ENCODE results near the gene DMP1. TPM values are rescaled to one million over a fixed set of nuclear protein-coding genes. Genes with fewer than 3 reads are reported as not detected.

DMP1 gene
- total and polyA plus RNA-seq, 2 experiments from 2014 or later = 0.27 TPM; not detected in 1

DNA sequence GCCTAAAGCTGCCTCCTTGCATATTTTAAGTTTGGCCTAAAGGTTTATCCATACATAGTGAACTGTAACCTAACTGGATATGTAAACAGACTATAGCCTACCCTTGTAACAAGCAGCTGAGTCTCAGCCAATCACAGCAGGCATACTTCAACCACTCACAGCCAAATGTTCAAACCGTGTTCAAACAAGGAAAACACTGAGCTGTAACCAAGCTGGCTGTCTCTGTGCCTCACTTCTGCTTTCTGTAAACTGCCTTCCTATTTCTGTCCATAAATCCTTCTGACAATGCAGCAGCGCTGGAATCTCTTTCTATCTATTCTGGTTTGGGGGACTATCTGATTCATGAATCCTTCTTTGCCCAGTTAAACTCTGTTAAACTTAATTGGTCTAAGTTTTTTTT lies 25.4 kb upstream of the DMP1 start:
- no peak for ATAC-seq
- H3K4me1 ChIP-seq (ENCODE audit: insufficient read depth) = no peaks in the 10 kb centered on the region
- H3F3A ChIP-seq (replicated peaks; ENCODE audit: low read depth) = no peaks in the 10 kb centered on the region
- Mint-ChIP-seq H3K4me3 (no peak overlapping the region), H3K27me3 (ENCODE audit: insufficient read depth, low read depth, poor library complexity) (no peaks in the 10 kb centered on the region), H3K9me3 (no peaks in the 10 kb centered on the region), H3K27ac (no peak overlapping the region), H3K4me1 (peaks cover 4% of the 10 kb centered on the region; the same call in 2 of the 3 replicates), H3K36me3 (ENCODE audit: low read depth) (no peaks in the 10 kb centered on the region)
- H3K27ac ChIP-seq (ENCODE audit: low read depth) = no peak overlapping the region
- no peak overlapping the region for H3K4me2 ChIP-seq
- H4K20me1 ChIP-seq (replicated peaks; ENCODE audit: insufficient read depth) = no peaks in the 10 kb centered on the region
- H3K27me3 ChIP-seq (ENCODE audit: insufficient read depth) = no peaks in the 10 kb centered on the region
- DNase-seq (ENCODE audit: low spot score) = no peak
- TF ChIP-seq POLR2AphosphoS5 (IDR thresholded peaks at IDR 0.05; ENCODE audit: low read depth) (no peak), EZH2 (IDR thresholded peaks at IDR 0.05; ENCODE audit: low read depth, unreplicated experiment) (no peak), CREB1 (CRISPR knock-in tag; IDR thresholded peaks at IDR 0.05; ENCODE audit: low read depth) (no peak), ZNF331 (CRISPR knock-in tag; IDR thresholded peaks at IDR 0.05; ENCODE audit: low read depth) (no peak), JUNB (IDR thresholded peaks at IDR 0.05; ENCODE audit: unreplicated experiment) (no peak), ZNF114 (CRISPR knock-in tag; IDR thresholded peaks at IDR 0.05) (no peak), STAT1 (IDR thresholded peaks at IDR 0.05; ENCODE audit: unreplicated experiment) (no peak), NANOG (IDR thresholded peaks at IDR 0.05; ENCODE audit: borderline replicate concordance) (no peak), EZH2phosphoT487 (IDR thresholded peaks at IDR 0.05; ENCODE audit: unreplicated experiment) (no peak)
- TF ChIP-seq, protein P1, sequence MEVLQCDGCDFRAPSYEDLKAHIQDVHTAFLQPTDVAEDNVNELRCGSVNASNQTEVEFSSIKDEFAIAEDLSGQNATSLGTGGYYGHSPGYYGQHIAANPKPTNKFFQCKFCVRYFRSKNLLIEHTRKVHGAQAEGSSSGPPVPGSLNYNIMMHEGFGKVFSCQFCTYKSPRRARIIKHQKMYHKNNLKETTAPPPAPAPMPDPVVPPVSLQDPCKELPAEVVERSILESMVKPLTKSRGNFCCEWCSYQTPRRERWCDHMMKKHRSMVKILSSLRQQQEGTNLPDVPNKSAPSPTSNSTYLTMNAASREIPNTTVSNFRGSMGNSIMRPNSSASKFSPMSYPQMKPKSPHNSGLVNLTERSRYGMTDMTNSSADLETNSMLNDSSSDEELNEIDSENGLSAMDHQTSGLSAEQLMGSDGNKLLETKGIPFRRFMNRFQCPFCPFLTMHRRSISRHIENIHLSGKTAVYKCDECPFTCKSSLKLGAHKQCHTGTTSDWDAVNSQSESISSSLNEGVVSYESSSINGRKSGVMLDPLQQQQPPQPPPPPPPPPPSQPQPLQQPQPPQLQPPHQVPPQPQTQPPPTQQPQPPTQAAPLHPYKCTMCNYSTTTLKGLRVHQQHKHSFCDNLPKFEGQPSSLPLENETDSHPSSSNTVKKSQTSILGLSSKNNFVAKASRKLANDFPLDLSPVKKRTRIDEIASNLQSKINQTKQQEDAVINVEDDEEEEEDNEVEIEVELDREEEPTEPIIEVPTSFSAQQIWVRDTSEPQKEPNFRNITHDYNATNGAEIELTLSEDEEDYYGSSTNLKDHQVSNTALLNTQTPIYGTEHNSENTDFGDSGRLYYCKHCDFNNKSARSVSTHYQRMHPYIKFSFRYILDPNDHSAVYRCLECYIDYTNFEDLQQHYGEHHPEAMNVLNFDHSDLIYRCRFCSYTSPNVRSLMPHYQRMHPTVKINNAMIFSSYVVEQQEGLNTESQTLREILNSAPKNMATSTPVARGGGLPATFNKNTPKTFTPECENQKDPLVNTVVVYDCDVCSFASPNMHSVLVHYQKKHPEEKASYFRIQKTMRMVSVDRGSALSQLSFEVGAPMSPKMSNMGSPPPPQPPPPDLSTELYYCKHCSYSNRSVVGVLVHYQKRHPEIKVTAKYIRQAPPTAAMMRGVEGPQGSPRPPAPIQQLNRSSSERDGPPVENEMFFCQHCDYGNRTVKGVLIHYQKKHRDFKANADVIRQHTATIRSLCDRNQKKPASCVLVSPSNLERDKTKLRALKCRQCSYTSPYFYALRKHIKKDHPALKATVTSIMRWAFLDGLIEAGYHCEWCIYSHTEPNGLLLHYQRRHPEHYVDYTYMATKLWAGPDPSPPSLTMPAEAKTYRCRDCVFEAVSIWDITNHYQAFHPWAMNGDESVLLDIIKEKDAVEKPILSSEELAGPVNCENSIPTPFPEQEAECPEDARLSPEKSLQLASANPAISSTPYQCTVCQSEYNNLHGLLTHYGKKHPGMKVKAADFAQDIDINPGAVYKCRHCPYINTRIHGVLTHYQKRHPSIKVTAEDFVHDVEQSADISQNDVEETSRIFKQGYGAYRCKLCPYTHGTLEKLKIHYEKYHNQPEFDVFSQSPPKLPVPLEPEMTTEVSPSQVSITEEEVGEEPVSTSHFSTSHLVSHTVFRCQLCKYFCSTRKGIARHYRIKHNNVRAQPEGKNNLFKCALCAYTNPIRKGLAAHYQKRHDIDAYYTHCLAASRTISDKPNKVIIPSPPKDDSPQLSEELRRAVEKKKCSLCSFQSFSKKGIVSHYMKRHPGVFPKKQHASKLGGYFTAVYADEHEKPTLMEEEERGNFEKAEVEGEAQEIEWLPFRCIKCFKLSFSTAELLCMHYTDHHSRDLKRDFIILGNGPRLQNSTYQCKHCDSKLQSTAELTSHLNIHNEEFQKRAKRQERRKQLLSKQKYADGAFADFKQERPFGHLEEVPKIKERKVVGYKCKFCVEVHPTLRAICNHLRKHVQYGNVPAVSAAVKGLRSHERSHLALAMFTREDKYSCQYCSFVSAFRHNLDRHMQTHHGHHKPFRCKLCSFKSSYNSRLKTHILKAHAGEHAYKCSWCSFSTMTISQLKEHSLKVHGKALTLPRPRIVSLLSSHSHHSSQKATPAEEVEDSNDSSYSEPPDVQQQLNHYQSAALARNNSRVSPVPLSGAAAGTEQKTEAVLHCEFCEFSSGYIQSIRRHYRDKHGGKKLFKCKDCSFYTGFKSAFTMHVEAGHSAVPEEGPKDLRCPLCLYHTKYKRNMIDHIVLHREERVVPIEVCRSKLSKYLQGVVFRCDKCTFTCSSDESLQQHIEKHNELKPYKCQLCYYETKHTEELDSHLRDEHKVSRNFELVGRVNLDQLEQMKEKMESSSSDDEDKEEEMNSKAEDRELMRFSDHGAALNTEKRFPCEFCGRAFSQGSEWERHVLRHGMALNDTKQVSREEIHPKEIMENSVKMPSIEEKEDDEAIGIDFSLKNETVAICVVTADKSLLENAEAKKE (CRISPR knock-in tag; IDR thresholded peaks at IDR 0.05) = no peak
- TF ChIP-seq, protein P2, sequence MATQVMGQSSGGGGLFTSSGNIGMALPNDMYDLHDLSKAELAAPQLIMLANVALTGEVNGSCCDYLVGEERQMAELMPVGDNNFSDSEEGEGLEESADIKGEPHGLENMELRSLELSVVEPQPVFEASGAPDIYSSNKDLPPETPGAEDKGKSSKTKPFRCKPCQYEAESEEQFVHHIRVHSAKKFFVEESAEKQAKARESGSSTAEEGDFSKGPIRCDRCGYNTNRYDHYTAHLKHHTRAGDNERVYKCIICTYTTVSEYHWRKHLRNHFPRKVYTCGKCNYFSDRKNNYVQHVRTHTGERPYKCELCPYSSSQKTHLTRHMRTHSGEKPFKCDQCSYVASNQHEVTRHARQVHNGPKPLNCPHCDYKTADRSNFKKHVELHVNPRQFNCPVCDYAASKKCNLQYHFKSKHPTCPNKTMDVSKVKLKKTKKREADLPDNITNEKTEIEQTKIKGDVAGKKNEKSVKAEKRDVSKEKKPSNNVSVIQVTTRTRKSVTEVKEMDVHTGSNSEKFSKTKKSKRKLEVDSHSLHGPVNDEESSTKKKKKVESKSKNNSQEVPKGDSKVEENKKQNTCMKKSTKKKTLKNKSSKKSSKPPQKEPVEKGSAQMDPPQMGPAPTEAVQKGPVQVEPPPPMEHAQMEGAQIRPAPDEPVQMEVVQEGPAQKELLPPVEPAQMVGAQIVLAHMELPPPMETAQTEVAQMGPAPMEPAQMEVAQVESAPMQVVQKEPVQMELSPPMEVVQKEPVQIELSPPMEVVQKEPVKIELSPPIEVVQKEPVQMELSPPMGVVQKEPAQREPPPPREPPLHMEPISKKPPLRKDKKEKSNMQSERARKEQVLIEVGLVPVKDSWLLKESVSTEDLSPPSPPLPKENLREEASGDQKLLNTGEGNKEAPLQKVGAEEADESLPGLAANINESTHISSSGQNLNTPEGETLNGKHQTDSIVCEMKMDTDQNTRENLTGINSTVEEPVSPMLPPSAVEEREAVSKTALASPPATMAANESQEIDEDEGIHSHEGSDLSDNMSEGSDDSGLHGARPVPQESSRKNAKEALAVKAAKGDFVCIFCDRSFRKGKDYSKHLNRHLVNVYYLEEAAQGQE (IDR thresholded peaks at IDR 0.05; ENCODE audit: unreplicated experiment) = no peak
- TF ChIP-seq, protein P3, sequence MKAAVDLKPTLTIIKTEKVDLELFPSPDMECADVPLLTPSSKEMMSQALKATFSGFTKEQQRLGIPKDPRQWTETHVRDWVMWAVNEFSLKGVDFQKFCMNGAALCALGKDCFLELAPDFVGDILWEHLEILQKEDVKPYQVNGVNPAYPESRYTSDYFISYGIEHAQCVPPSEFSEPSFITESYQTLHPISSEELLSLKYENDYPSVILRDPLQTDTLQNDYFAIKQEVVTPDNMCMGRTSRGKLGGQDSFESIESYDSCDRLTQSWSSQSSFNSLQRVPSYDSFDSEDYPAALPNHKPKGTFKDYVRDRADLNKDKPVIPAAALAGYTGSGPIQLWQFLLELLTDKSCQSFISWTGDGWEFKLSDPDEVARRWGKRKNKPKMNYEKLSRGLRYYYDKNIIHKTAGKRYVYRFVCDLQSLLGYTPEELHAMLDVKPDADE (IDR thresholded peaks at IDR 0.05) = no peak
- TF ChIP-seq, protein P4, sequence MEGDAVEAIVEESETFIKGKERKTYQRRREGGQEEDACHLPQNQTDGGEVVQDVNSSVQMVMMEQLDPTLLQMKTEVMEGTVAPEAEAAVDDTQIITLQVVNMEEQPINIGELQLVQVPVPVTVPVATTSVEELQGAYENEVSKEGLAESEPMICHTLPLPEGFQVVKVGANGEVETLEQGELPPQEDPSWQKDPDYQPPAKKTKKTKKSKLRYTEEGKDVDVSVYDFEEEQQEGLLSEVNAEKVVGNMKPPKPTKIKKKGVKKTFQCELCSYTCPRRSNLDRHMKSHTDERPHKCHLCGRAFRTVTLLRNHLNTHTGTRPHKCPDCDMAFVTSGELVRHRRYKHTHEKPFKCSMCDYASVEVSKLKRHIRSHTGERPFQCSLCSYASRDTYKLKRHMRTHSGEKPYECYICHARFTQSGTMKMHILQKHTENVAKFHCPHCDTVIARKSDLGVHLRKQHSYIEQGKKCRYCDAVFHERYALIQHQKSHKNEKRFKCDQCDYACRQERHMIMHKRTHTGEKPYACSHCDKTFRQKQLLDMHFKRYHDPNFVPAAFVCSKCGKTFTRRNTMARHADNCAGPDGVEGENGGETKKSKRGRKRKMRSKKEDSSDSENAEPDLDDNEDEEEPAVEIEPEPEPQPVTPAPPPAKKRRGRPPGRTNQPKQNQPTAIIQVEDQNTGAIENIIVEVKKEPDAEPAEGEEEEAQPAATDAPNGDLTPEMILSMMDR (conservative IDR thresholded peaks at IDR 0.05; ENCODE audit: low read depth in 2 of 2) = no peak
- no peaks in the 10 kb centered on the region for H3K36me3 ChIP-seq (ENCODE audit: insufficient read depth)
- no peaks in the 10 kb centered on the region for H3K9me2 ChIP-seq (ENCODE audit: insufficient read depth)
- H3K4me3 ChIP-seq = no peak overlapping the region
- H3K79me2 ChIP-seq (replicated peaks; ENCODE audit: insufficient read depth) = no peaks in the 10 kb centered on the region
- H2AFZ ChIP-seq = no peak overlapping the region
